ENCODE results near the gene PRR20G. TPM values are rescaled to one million over a fixed set of nuclear protein-coding genes. Genes with fewer than 3 reads are reported as not detected.

PRR20G gene
- total RNA-seq, 2 experiments from 2014 or later = not detected

DNA sequence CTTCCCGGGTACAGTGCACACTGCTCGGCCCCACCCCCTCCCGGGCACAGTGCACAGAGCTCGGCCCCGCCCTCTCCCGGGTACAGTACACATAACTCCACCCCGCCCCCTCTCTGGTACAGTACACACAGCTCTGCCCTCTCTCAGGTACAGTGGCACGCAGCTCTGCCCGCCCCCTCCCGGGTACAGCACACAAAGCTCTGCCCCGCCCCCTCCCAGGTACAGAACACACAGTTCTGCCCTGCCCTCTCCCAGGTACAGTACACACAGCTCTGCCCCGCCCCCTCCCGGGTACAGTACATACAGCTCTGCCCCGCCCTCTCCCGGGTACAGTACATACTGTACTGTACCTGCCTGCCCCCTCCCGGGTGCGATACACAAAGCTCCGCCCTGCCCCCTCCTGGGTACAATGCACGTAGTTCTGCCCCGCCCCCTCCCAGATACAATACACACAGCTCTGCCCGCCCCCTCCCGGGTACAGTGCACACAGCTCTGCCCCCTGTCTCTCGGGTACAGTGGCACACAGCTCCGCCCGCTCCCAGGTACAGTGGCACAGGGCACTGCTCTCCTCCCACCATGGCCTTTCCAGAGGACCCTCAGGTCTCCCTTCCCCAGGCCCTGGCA lies 16.4 kb upstream of the PRR20G start:
- Histone ChIP-seq H3K9me3 (ENCODE audit: low read length) (no peaks in the 10 kb centered on the region), H3K79me2 (ENCODE audit: insufficient read depth, low read depth, low read length) (no peaks in the 10 kb centered on the region), H3K4me2 (ENCODE audit: low read length) (no peak overlapping the region), H4K20me1 (ENCODE audit: insufficient read depth, low read length) (no peaks in the 10 kb centered on the region), H3K36me3 (ENCODE audit: insufficient read depth, low read length) (no peaks in the 10 kb centered on the region), H3K4me3 (ENCODE audit: low read depth, low read length, poor library complexity, severe bottlenecking) (no peak overlapping the region), H3K27ac (ENCODE audit: low read depth, low read length, poor library complexity, severe bottlenecking) (no peak overlapping the region), H3K4me1 (ENCODE audit: insufficient read depth, low read length, poor library complexity, severe bottlenecking) (no peaks in the 10 kb centered on the region), H3K9me2 (ENCODE audit: insufficient read depth, low read length) (no peaks in the 10 kb centered on the region), H2AFZ (ENCODE audit: low read length) (no peak overlapping the region)
- TF ChIP-seq EZH2phosphoT487 (IDR thresholded peaks at IDR 0.05; ENCODE audit: borderline replicate concordance, low read depth, low read length) = no peak
- TF ChIP-seq, protein P1, sequence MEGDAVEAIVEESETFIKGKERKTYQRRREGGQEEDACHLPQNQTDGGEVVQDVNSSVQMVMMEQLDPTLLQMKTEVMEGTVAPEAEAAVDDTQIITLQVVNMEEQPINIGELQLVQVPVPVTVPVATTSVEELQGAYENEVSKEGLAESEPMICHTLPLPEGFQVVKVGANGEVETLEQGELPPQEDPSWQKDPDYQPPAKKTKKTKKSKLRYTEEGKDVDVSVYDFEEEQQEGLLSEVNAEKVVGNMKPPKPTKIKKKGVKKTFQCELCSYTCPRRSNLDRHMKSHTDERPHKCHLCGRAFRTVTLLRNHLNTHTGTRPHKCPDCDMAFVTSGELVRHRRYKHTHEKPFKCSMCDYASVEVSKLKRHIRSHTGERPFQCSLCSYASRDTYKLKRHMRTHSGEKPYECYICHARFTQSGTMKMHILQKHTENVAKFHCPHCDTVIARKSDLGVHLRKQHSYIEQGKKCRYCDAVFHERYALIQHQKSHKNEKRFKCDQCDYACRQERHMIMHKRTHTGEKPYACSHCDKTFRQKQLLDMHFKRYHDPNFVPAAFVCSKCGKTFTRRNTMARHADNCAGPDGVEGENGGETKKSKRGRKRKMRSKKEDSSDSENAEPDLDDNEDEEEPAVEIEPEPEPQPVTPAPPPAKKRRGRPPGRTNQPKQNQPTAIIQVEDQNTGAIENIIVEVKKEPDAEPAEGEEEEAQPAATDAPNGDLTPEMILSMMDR (conservative IDR thresholded peaks at IDR 0.05; ENCODE audit: low read length) = no peak
- intact Hi-C loops (cut with micrococcal nuclease; ENCODE audit: unreplicated experiment) = no loop called here
- no TSS peak for BruUV-seq (replicated peaks)
- ChIA-PET POLR2A (no interaction called here), CTCF (ENCODE audit: unreplicated experiment) (interaction anchor here (0.6 kb wide), 2 partner anchors 162 to 725 kb away, joined by 3 read pairs; no protein-coding TSS in a partner anchor)
- peak; percentile 3 for DNase-seq (ENCODE audit: low spot score)

DNA sequence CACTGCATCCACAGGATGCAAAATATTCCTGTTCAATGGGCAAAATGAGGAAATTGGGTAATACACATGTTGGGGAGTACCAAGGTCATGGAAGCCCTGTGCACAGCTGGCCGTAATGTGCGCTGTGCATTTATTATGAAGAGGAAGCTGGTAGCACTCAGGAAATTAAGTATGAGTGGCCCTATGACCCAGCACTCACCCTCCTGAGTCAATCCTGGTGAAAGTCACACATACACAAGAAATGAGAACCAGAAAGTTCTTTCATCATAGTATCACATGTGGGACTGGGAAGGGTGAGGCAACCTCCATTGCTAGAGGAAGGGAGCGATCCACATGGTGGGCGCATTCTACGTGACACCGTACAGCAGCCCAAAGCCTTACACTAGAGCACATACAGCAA lies 11.4 kb upstream of the PRR20G start:
- Histone ChIP-seq H2AFZ (ENCODE audit: low read length) (no peak overlapping the region), H3K79me2 (ENCODE audit: insufficient read depth, low read depth, low read length) (no peaks in the 10 kb centered on the region), H3K9me2 (ENCODE audit: insufficient read depth, low read length) (no peaks in the 10 kb centered on the region), H3K36me3 (ENCODE audit: insufficient read depth, low read length) (no peaks in the 10 kb centered on the region), H3K27ac (ENCODE audit: low read depth, low read length, poor library complexity, severe bottlenecking) (no peak overlapping the region), H4K20me1 (ENCODE audit: insufficient read depth, low read length) (no peaks in the 10 kb centered on the region), H3K9me3 (ENCODE audit: low read length) (no peaks in the 10 kb centered on the region), H3K4me2 (ENCODE audit: low read length) (no peak overlapping the region), H3K4me3 (ENCODE audit: low read depth, low read length, poor library complexity, severe bottlenecking) (no peak overlapping the region), H3K4me1 (ENCODE audit: insufficient read depth, low read length, poor library complexity, severe bottlenecking) (no peaks in the 10 kb centered on the region)
- no peak for TF ChIP-seq EZH2phosphoT487 (IDR thresholded peaks at IDR 0.05; ENCODE audit: borderline replicate concordance, low read depth, low read length)
- TF ChIP-seq, protein P1 (conservative IDR thresholded peaks at IDR 0.05; ENCODE audit: low read length) = no peak
- BruUV-seq (replicated peaks) = no TSS peak
- ChIA-PET POLR2A (no interaction called here), CTCF (ENCODE audit: unreplicated experiment) (no interaction called here)
- DNase-seq (ENCODE audit: low spot score) = no peak
- intact Hi-C loops (cut with micrococcal nuclease; ENCODE audit: unreplicated experiment) = no loop called here

DNA sequence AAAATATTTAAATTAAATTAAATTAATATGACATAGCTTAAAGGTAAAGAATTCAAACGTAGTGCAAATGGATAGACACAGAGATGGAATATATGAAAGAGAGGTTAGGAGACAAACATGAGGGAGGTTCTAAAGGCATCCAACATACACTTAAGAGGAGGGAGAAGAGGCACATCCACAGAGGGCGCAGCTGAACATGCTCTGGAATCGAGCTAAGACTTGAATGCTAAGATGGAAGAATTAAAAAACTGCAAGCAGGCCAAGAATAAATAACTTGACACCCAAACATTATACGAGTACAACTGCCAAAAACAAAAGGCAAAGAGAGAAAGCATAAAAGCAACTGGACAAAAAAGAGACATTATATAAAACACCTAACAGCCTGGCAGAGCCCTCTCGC lies 9.1 kb upstream of the PRR20G start:
- no peak for DNase-seq (ENCODE audit: low spot score)
- no peak overlapping the region for H2AFZ ChIP-seq (ENCODE audit: low read length)
- no peaks in the 10 kb centered on the region for H3K79me2 ChIP-seq (ENCODE audit: insufficient read depth, low read depth, low read length)
- no peak overlapping the region for H3K27ac ChIP-seq (ENCODE audit: low read depth, low read length, poor library complexity, severe bottlenecking)
- no peaks in the 10 kb centered on the region for H3K36me3 ChIP-seq (ENCODE audit: insufficient read depth, low read length)
- H3K9me2 ChIP-seq (ENCODE audit: insufficient read depth, low read length) = no peaks in the 10 kb centered on the region
- no peak overlapping the region for H3K4me2 ChIP-seq (ENCODE audit: low read length)
- H3K9me3 ChIP-seq (ENCODE audit: low read length) = no peaks in the 10 kb centered on the region
- TF ChIP-seq, protein P1 (conservative IDR thresholded peaks at IDR 0.05; ENCODE audit: low read length) = no peak
- TF ChIP-seq EZH2phosphoT487 (IDR thresholded peaks at IDR 0.05; ENCODE audit: borderline replicate concordance, low read depth, low read length) = no peak
- ChIA-PET CTCF (ENCODE audit: unreplicated experiment) (no interaction called here), POLR2A (no interaction called here)
- H4K20me1 ChIP-seq (ENCODE audit: insufficient read depth, low read length) = no peaks in the 10 kb centered on the region
- no peak overlapping the region for H3K4me3 ChIP-seq (ENCODE audit: low read depth, low read length, poor library complexity, severe bottlenecking)
- intact Hi-C loops (cut with micrococcal nuclease; ENCODE audit: unreplicated experiment) = no loop called here
- no peaks in the 10 kb centered on the region for H3K4me1 ChIP-seq (ENCODE audit: insufficient read depth, low read length, poor library complexity, severe bottlenecking)
- BruUV-seq (replicated peaks) = no TSS peak
